ENCODE measurements around the gene RAPGEF6.

DNA sequence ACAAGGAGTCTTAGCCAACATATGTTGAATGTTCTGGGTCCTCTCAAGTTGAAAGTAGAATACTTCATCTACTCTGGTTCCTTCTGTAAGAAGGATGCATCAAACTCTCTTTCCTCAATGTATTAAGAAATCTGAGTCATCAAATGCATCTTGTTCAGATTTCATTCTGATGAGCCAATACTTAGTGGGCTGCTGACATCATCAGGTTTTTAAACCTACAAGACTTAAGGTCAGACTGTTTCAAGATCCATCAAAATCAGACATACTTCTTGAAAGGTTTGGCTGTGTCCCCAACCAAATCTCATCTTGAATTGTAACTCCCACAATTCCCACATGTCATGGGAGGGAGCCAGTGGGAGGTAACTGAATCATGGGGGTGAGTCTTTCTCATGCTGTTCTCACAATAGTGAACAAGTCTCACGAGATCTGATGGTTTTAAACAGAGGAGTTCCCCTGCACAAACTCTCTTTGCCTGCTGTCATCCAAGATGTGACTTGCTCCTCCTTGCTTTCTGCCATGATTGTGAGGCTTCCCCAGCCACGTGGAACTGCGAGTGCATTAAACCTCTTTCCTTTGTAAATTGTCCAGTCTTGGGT is 168.8 kb downstream of the RAPGEF6 start:
- TF ChIP-seq, protein P1, sequence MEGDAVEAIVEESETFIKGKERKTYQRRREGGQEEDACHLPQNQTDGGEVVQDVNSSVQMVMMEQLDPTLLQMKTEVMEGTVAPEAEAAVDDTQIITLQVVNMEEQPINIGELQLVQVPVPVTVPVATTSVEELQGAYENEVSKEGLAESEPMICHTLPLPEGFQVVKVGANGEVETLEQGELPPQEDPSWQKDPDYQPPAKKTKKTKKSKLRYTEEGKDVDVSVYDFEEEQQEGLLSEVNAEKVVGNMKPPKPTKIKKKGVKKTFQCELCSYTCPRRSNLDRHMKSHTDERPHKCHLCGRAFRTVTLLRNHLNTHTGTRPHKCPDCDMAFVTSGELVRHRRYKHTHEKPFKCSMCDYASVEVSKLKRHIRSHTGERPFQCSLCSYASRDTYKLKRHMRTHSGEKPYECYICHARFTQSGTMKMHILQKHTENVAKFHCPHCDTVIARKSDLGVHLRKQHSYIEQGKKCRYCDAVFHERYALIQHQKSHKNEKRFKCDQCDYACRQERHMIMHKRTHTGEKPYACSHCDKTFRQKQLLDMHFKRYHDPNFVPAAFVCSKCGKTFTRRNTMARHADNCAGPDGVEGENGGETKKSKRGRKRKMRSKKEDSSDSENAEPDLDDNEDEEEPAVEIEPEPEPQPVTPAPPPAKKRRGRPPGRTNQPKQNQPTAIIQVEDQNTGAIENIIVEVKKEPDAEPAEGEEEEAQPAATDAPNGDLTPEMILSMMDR (conservative IDR thresholded peaks at IDR 0.05; ENCODE audit: low read length) = no peak
- no peak for TF ChIP-seq EZH2phosphoT487 (IDR thresholded peaks at IDR 0.05; ENCODE audit: borderline replicate concordance)
